Left lung (tissue), 10 donors: ENCODE results near the gene LTBP1. TPM values are rescaled to one million over a fixed set of nuclear protein-coding genes. Genes with fewer than 3 reads are reported as not detected.

ENCODE experiments used
- ATAC-seq: fragments of 200-7000 bp; cut with Tn5 transposase; one replicate; pipeline ENCODE4 v1.9.1; 2020; ENCODE audit warnings: moderate library complexity
- DNase-seq, 4 donors: peaks; one replicate each; pipeline ENCODE4 v3.0.0-alpha.2; 2013 to 2020
- H3K27ac ChIP-seq, 2 donors: fragments of 200-600 bp; sonication (generic) in 1 of 2; one replicate each; pipeline versions ENCODE4 v1.5.0 to v1.8.0; 2020 to 2021
- H3K27me3 ChIP-seq, 2 donors: fragments of 200-600 bp; sonication (generic) in 1 of 2; one replicate each; pipeline versions ENCODE4 v1.5.0 to v1.8.0; 2020 to 2021
- H3K36me3 ChIP-seq, 2 donors: fragments of 200-600 bp; sonication (generic) in 1 of 2; one replicate each; pipeline versions ENCODE4 v1.5.0 to v1.8.0; 2020 to 2021
- H3K4me1 ChIP-seq, 2 donors: fragments of 200-600 bp; one replicate each; pipeline ENCODE4 v1.8.0; 2021
- H3K4me3 ChIP-seq, 2 donors: fragments of 200-600 bp; sonication (generic) in 1 of 2; one replicate each; pipeline versions ENCODE4 v1.5.0 to v1.8.0; 2020 to 2021; ENCODE audit warnings: mild to moderate bottlenecking in 1 of 2
- H3K9me3 ChIP-seq, 2 donors: fragments of 200-600 bp; sonication (generic) in 1 of 2; one replicate each; pipeline versions ENCODE4 v1.5.0 to v1.8.0; 2020 to 2021
- CTCF ChIP-seq, 2 donors: fragments of 200-600 bp; sonication (generic) in 1 of 2; IDR thresholded peaks; one replicate each; pipeline versions ENCODE4 v1.5.0 to v1.8.0; 2021; ENCODE audit warnings: antibody characterized with exemption in 2 of 2
- intact Hi-C, 2 donors: fragments of 100-400 bp; cut with DNase I; formaldehyde crosslinking; loops; one replicate each; pipeline versions ENCODE4 v1.11.2 to v1.14.2; 2022
- polyA plus RNA-seq, 6 donors: library from polyadenylated mRNA; unstranded; fragments of 120-200 nt; gene quantifications; one replicate each; pipeline ENCODE4 v1.2.1, GENCODE V29; 2013; ENCODE audit not compliant: insufficient read length in 6 of 6
- total RNA-seq, 2 donors: library from RNA; stranded (reverse); fragmentation: NEBNext Ultra II Directional; extraction: Animal tissue kit (Norgen Biotek cat#: 25700); gene quantifications; one replicate each; pipeline ENCODE4 v1.2.1, GENCODE V29; 2021
- donor health status: DM: no; HTN: yes; CAD: no.
- donor health status: DM: no; HTN: no; CAD: no.

Gene LTBP1
- total and polyA plus RNA-seq, 8 donors, result 35.4 to 81.2 (median 50.9) TPM

- H3K27ac ChIP-seq, result no peak overlapping the region
- no peaks in the 10 kb centered on the region for H3K4me1 ChIP-seq
Measured at GRCh38 chr2:33247365-33247764, 300.6 kb downstream of the LTBP1 start.

GRCh38 chr2:33250417-33251029, 303.8 kb downstream of the LTBP1 start:
- no peaks in the 10 kb centered on the region for H3K27me3 ChIP-seq
- peak in 1 of 4 donors; percentile 31 for DNase-seq
- H3K36me3 ChIP-seq, result no peaks in the 10 kb centered on the region

More at GRCh38 chr2:33247365-33247764, 300.6 kb downstream of the LTBP1 start:
- no peaks in the 10 kb centered on the region for H3K27me3 ChIP-seq
- no peak overlapping the region for H3K4me3 ChIP-seq
- intact Hi-C loops, result no loop called here
- no peaks in the 10 kb centered on the region for H3K9me3 ChIP-seq
- no peaks in the 10 kb centered on the region for H3K36me3 ChIP-seq
- ATAC-seq (no peak), DNase-seq (peak in 2 of 4 donors; percentile 52 to 66)
- TF ChIP-seq CTCF (IDR thresholded peaks at IDR 0.05), result no peak

GRCh38 chr2:33256162-33256755, 309.5 kb downstream of the LTBP1 start:
- no peak overlapping the region for H3K27ac ChIP-seq
- no peaks in the 10 kb centered on the region for H3K27me3 ChIP-seq
- H3K4me1 ChIP-seq, result no peaks in the 10 kb centered on the region
- peaks cover 0 to 3% of the 10 kb centered on the region in 2 donors for H3K36me3 ChIP-seq
- intact Hi-C loops, result no loop called here
- H3K9me3 ChIP-seq, result no peaks in the 10 kb centered on the region
- DNase-seq (no peak), ATAC-seq (no peak)
- no peak for TF ChIP-seq CTCF (IDR thresholded peaks at IDR 0.05)
- H3K4me3 ChIP-seq, result no peak overlapping the region

More at GRCh38 chr2:33250417-33251029, 303.8 kb downstream of the LTBP1 start:
- intact Hi-C loops, result no loop called here
- Histone ChIP-seq H3K4me3 (no peak overlapping the region), H3K9me3 (no peaks in the 10 kb centered on the region), H3K4me1 (no peaks in the 10 kb centered on the region), H3K27ac (no peak overlapping the region)
- no peak for ATAC-seq
- no peak for TF ChIP-seq CTCF (IDR thresholded peaks at IDR 0.05)

- Histone ChIP-seq H3K36me3 (peaks cover 0 to 3% of the 10 kb centered on the region in 2 donors), H3K27me3 (no peaks in the 10 kb centered on the region), H3K27ac (no peak overlapping the region), H3K9me3 (no peaks in the 10 kb centered on the region), H3K4me1 (no peaks in the 10 kb centered on the region), H3K4me3 (no peak overlapping the region)
- intact Hi-C loops, result no loop called here
- no peak for TF ChIP-seq CTCF (IDR thresholded peaks at IDR 0.05)
- ATAC-seq, result no peak
- no peak for DNase-seq
Measured at GRCh38 chr2:33258387-33258786, 311.6 kb downstream of the LTBP1 start.

- DNase-seq (no peak), ATAC-seq (no peak)
- TF ChIP-seq CTCF (IDR thresholded peaks at IDR 0.05), result no peak
- Histone ChIP-seq H3K4me3 (no peak overlapping the region), H3K4me1 (no peaks in the 10 kb centered on the region), H3K36me3 (peaks cover 0 to 3% of the 10 kb centered on the region in 2 donors), H3K27ac (no peak overlapping the region), H3K27me3 (no peaks in the 10 kb centered on the region), H3K9me3 (peaks cover 0 to 14% of the 10 kb centered on the region in 2 donors)
- intact Hi-C loops, result no loop called here
Measured at GRCh38 chr2:33262097-33262496, 315.3 kb downstream of the LTBP1 start.
